HepG2 (cell line): ENCODE results near the gene KIF1C. TPM values are rescaled to one million over a fixed set of nuclear protein-coding genes. Genes with fewer than 3 reads are reported as not detected.
A peak's percentile ranks its signal among the peaks of the same experiment; 100 is the strongest.

ENCODE experiments used
- ASH2L ChIP-seq: fragments of 300-600, 200-600 bp; sonication (generic); IDR thresholded peaks from 2 replicates; pipeline ENCODE4 v1.7.0; 2017; ENCODE audit warnings: low read depth, mild to moderate bottlenecking, moderate library complexity, mixed read lengths, low read length; ENCODE audit not compliant: insufficient read length
- BORCS8-MEF2B ChIP-seq: sonication (generic); formaldehyde crosslinking; IDR thresholded peaks from 2 replicates; pipeline ENCODE4 v1.8.0; 2022; ENCODE audit warnings: mild to moderate bottlenecking, missing genetic modification reagents
- DR1 ChIP-seq: sonication (generic); formaldehyde crosslinking; IDR thresholded peaks from 2 replicates; pipeline ENCODE4 v1.8.0; 2021; ENCODE audit warnings: mild to moderate bottlenecking, missing genetic modification reagents, inconsistent platforms
- HOXA3 ChIP-seq: sonication (generic); formaldehyde crosslinking; IDR thresholded peaks from 2 replicates; pipeline ENCODE4 v1.5.0; 2020; ENCODE audit warnings: missing genetic modification reagents
- KDM2A ChIP-seq: sonication (generic); formaldehyde crosslinking; IDR thresholded peaks from 2 replicates; pipeline ENCODE4 v1.4.0; 2020; ENCODE audit warnings: low read depth, missing genetic modification reagents, borderline replicate concordance
- KDM5A ChIP-seq: fragments of 200-600 bp; sonication (generic); IDR thresholded peaks from 2 replicates; pipeline ENCODE4 v1.7.0; 2018; ENCODE audit warnings: antibody characterized with exemption, mild to moderate bottlenecking, low read length, borderline replicate concordance
- KMT2B ChIP-seq: IDR thresholded peaks from 2 replicates; pipeline ENCODE4 v1.6.1; 2016; ENCODE audit warnings: missing genetic modification reagents, missing compliant biosample characterization
- RAD21 ChIP-seq: fragments of 450-650 bp; formaldehyde crosslinking; IDR thresholded peaks from 2 replicates; pipeline ENCODE4 v1.5.0; 2020; ENCODE audit warnings: mild to moderate bottlenecking
- SMARCC2 ChIP-seq: fragments of 450-650 bp; IDR thresholded peaks from 2 replicates; pipeline ENCODE4 v1.6.1; 2017; ENCODE audit warnings: antibody characterized with exemption, mild to moderate bottlenecking
- SMYD3 ChIP-seq: sonication (generic); formaldehyde crosslinking; IDR thresholded peaks from 2 replicates; pipeline ENCODE4 v1.8.1; 2023; ENCODE audit warnings: mild to moderate bottlenecking, missing genetic modification reagents
- ZBTB7A ChIP-seq: sonication (generic); formaldehyde crosslinking; IDR thresholded peaks from 2 replicates; pipeline ENCODE4 v1.8.0; 2022; ENCODE audit warnings: mild to moderate bottlenecking, missing genetic modification reagents
- ZFYVE20 ChIP-seq: sonication (generic); formaldehyde crosslinking; IDR thresholded peaks from 2 replicates; pipeline ENCODE4 v1.8.0; 2023; ENCODE audit warnings: low read depth, mild to moderate bottlenecking, moderate library complexity, missing genetic modification reagents, borderline replicate concordance
- ZKSCAN8 ChIP-seq: IDR thresholded peaks from 2 replicates; pipeline ENCODE4 v1.6.1; 2016; ENCODE audit warnings: borderline replicate concordance, missing genetic modification reagents, missing compliant biosample characterization
- ZNF234 ChIP-seq: sonication (generic); formaldehyde crosslinking; conservative IDR thresholded peaks from 2 replicates; pipeline ENCODE4 v1.5.1; 2020; ENCODE audit warnings: mild to moderate bottlenecking, missing genetic modification reagents
- ZNF430 ChIP-seq: sonication (generic); formaldehyde crosslinking; IDR thresholded peaks from 2 replicates; pipeline ENCODE4 v1.9.0; 2021; ENCODE audit warnings: mild to moderate bottlenecking, missing genetic modification reagents
- ZNF547 ChIP-seq: sonication (generic); formaldehyde crosslinking; IDR thresholded peaks from 2 replicates; pipeline ENCODE4 v1.5.1; 2020; ENCODE audit warnings: mild to moderate bottlenecking, missing genetic modification reagents
- ZNF598 ChIP-seq: sonication (generic); formaldehyde crosslinking; IDR thresholded peaks from 2 replicates; pipeline ENCODE4 v1.5.1; 2020; ENCODE audit warnings: mild to moderate bottlenecking, missing genetic modification reagents, borderline replicate concordance
- ZNF616 ChIP-seq: sonication (generic); formaldehyde crosslinking; IDR thresholded peaks from 2 replicates; pipeline ENCODE4 v1.5.0; 2020; ENCODE audit warnings: low read depth, mild to moderate bottlenecking, missing genetic modification reagents
- ZNF678 ChIP-seq: sonication (generic); formaldehyde crosslinking; IDR thresholded peaks from 2 replicates; pipeline ENCODE4 v1.4.0; 2020; ENCODE audit warnings: mild to moderate bottlenecking, missing genetic modification reagents
- ZNF737 ChIP-seq: sonication (generic); formaldehyde crosslinking; IDR thresholded peaks from 2 replicates; pipeline ENCODE4 v1.5.0; 2020; ENCODE audit warnings: missing genetic modification reagents, mild to moderate bottlenecking, borderline replicate concordance
- ZNF766 ChIP-seq: sonication (generic); formaldehyde crosslinking; IDR thresholded peaks from 2 replicates; pipeline ENCODE4 v1.5.0; 2020; ENCODE audit warnings: missing genetic modification reagents, borderline replicate concordance
- ZNF891 ChIP-seq: sonication (generic); formaldehyde crosslinking; IDR thresholded peaks from 2 replicates; pipeline ENCODE4 v1.5.0; 2020; ENCODE audit warnings: mild to moderate bottlenecking, missing genetic modification reagents
- ZSCAN31 ChIP-seq: sonication (generic); formaldehyde crosslinking; IDR thresholded peaks from 2 replicates; pipeline ENCODE4 v1.5.0; 2020; ENCODE audit warnings: low read depth, mild to moderate bottlenecking, missing genetic modification reagents
- polyA plus RNA-seq, 8 experiments: library from polyadenylated mRNA; depleted of rRNA in 3 of 8; stranded (reverse) in 7 of 8; unstranded in 1 of 8; fragments of >200 nt; fragmentation: Illumina TruSeq in 4 of 8; extraction: Trizol in 4 of 8; gene quantifications; 2 replicates each; pipeline versions ENCODE4 v1.2.1 to v1.2.3, GENCODE V29; 2011 to 2016; ENCODE audit warnings: low read depth in 4 of 8, missing spikeins in 1 of 8, mixed read lengths in 1 of 8; ENCODE audit not compliant: insufficient read depth in 1 of 8
- total RNA-seq, 5 experiments: library from RNA; depleted of rRNA; stranded (reverse); fragments of >200 nt; fragmentation: Illumina TruSeq; extraction: Trizol; gene quantifications; 2 replicates each; pipeline ENCODE4 v1.2.3, GENCODE V29; 2016; ENCODE audit warnings: low read depth in 1 of 5
- TF ChIP-seq, protein P1 (sequence below): sonication (generic); formaldehyde crosslinking; IDR thresholded peaks from 2 replicates; pipeline ENCODE4 v1.4.0; 2020; ENCODE audit warnings: missing genetic modification reagents, borderline replicate concordance
- TF ChIP-seq, protein P2 (sequence below): sonication (generic); formaldehyde crosslinking; IDR thresholded peaks from 2 replicates; pipeline ENCODE4 v1.4.0; 2020; ENCODE audit warnings: missing genetic modification reagents

The KIF1C gene
- total and polyA plus RNA-seq, 2 of the 13 experiments (the other 11 are each of a cell fraction or from before 2014, with no cell fraction given) = 70.0 to 104 TPM

DNA sequence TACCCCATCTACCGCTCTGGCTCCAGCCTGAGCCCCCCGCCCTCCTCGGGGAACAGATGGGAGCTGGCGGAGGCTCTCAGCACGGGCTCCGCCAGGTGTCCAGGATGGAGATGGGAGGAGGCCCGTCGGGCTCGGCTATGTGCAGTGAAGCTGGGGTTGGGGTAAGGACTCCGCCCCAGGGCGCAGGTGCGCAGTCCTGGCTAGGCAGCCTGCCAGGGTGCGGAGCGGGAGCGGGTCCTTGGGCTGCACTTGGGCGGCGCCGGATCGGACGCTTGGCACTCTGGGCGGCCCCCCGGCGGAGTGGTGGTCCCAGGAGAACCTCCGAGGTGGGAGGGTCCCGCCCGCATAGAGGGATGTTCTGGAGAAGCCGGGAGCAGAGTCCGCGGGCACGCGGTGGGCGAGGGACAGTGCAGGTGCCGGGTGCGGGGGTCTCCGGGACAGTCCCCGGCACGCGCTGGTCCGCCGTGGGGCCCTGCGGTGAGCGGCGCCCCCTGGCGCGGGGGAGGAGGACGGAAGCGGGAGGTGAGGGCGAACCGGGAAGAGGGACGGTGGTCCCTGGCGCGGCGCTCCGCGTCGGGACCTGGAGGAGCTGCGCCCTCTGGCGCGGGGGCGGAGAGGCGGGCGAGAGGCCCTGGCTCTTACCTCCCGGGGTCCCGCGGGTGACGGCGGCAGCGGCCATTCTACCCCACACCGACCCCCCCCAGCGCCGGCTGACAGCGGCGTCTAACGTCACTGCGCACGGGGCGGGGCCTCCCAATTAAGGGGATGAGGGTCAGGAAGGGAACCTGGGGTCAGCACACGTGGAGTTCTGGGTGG, 10.6 kb upstream of the KIF1C start, which contains the start of gene CAMTA2 (continued):
- peak; percentile 96 for TF ChIP-seq ZBTB7A
- TF ChIP-seq ZNF547 = peak; percentile 93
- TF ChIP-seq ZNF234 (CRISPR knock-in tag) = peak; percentile 82; the same call in 1 of the 2 replicates
- TF ChIP-seq KDM2A (CRISPR knock-in tag) = peak; percentile 90
- no peak for TF ChIP-seq ZFYVE20
- no peak for TF ChIP-seq ZNF678 (CRISPR knock-in tag)
- no peak for TF ChIP-seq ZNF737 (CRISPR knock-in tag)
- no peak for TF ChIP-seq DR1 (CRISPR knock-in tag)
- TF ChIP-seq, protein P1, sequence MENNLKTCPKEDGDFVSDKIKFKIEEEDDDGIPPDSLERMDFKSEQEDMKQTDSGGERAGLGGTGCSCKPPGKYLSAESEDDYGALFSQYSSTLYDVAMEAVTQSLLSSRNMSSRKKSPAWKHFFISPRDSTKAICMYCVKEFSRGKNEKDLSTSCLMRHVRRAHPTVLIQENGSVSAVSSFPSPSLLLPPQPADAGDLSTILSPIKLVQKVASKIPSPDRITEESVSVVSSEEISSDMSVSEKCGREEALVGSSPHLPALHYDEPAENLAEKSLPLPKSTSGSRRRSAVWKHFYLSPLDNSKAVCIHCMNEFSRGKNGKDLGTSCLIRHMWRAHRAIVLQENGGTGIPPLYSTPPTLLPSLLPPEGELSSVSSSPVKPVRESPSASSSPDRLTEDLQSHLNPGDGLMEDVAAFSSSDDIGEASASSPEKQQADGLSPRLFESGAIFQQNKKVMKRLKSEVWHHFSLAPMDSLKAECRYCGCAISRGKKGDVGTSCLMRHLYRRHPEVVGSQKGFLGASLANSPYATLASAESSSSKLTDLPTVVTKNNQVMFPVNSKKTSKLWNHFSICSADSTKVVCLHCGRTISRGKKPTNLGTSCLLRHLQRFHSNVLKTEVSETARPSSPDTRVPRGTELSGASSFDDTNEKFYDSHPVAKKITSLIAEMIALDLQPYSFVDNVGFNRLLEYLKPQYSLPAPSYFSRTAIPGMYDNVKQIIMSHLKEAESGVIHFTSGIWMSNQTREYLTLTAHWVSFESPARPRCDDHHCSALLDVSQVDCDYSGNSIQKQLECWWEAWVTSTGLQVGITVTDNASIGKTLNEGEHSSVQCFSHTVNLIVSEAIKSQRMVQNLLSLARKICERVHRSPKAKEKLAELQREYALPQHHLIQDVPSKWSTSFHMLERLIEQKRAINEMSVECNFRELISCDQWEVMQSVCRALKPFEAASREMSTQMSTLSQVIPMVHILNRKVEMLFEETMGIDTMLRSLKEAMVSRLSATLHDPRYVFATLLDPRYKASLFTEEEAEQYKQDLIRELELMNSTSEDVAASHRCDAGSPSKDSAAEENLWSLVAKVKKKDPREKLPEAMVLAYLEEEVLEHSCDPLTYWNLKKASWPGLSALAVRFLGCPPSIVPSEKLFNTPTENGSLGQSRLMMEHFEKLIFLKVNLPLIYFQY (CRISPR knock-in tag) = peak; percentile 65; the same call in 1 of the 2 replicates
- TF ChIP-seq ASH2L = peak; percentile 64
- TF ChIP-seq, protein P2, sequence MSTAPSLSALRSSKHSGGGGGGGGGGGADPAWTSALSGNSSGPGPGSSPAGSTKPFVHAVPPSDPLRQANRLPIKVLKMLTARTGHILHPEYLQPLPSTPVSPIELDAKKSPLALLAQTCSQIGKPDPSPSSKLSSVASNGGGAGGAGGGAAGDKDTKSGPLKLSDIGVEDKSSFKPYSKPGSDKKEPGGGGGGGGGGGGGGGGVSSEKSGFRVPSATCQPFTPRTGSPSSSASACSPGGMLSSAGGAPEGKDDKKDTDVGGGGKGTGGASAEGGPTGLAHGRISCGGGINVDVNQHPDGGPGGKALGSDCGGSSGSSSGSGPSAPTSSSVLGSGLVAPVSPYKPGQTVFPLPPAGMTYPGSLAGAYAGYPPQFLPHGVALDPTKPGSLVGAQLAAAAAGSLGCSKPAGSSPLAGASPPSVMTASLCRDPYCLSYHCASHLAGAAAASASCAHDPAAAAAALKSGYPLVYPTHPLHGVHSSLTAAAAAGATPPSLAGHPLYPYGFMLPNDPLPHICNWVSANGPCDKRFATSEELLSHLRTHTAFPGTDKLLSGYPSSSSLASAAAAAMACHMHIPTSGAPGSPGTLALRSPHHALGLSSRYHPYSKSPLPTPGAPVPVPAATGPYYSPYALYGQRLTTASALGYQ (CRISPR knock-in tag) = no peak
- TF ChIP-seq ZNF891 = peak; percentile 80; the same call in 1 of the 2 replicates
- TF ChIP-seq ZKSCAN8 (CRISPR knock-in tag) = 0 out of 2 replicates have a peak, but pooled peaks have one; percentile 24
- no peak for TF ChIP-seq ZNF766
- TF ChIP-seq ZNF616 (CRISPR knock-in tag) = no peak; the same call in 1 of the 2 replicates
- peak; percentile 89 for TF ChIP-seq ZSCAN31 (CRISPR knock-in tag)
- peak; percentile 62 for TF ChIP-seq KMT2B (CRISPR knock-in tag)
- no peak for TF ChIP-seq SMARCC2
- no peak for TF ChIP-seq SMYD3 (CRISPR knock-in tag)
- 0 out of 2 replicates have a peak, but pooled peaks have one; percentile 30 for TF ChIP-seq BORCS8-MEF2B (CRISPR knock-in tag)
- peak; percentile 87 for TF ChIP-seq HOXA3 (CRISPR knock-in tag)
- TF ChIP-seq RAD21 (CRISPR knock-in tag) = peak; percentile 85
- peak; percentile 50; the same call in 1 of the 2 replicates for TF ChIP-seq ZNF430
- 0 out of 2 replicates have a peak, but pooled peaks have one; percentile 20 for TF ChIP-seq ZNF598
- peak; percentile 54; the same call in 1 of the 2 replicates for TF ChIP-seq KDM5A
